Glutamatergic neuron (in vitro differentiated cells): Measurements from ENCODE around the gene RMND5A. TPM values are rescaled to one million over a fixed set of nuclear protein-coding genes. Genes with fewer than 3 reads are reported as not detected.

Source experiments
- DNase-seq: peaks from one replicate; pipeline ENCODE4 v3.0.0; 2022
- H3K27ac Mint-ChIP-seq: one replicate; pipeline ENCODE4 v1.8.0; 2020; ENCODE audit warnings: mild to moderate bottlenecking, mixed read lengths, inconsistent platforms; ENCODE audit not compliant: unreplicated experiment
- H3K27me3 Mint-ChIP-seq: one replicate; pipeline ENCODE4 v1.8.0; 2020; ENCODE audit warnings: mild to moderate bottlenecking, moderate library complexity, mixed read lengths, inconsistent platforms; ENCODE audit not compliant: unreplicated experiment
- H3K36me3 Mint-ChIP-seq: one replicate; pipeline ENCODE4 v1.8.0; 2020; ENCODE audit warnings: mild to moderate bottlenecking, mixed read lengths, inconsistent platforms; ENCODE audit not compliant: unreplicated experiment
- H3K4me1 Mint-ChIP-seq: one replicate; pipeline ENCODE4 v1.8.0; 2020; ENCODE audit warnings: mild to moderate bottlenecking, low read depth, mixed read lengths, inconsistent platforms; ENCODE audit not compliant: unreplicated experiment
- H3K4me3 Mint-ChIP-seq: one replicate; pipeline ENCODE4 v1.8.0; 2020; ENCODE audit warnings: mild to moderate bottlenecking, mixed read lengths, inconsistent platforms; ENCODE audit not compliant: unreplicated experiment
- H3K9me3 Mint-ChIP-seq: one replicate; pipeline ENCODE4 v1.8.0; 2020; ENCODE audit warnings: mild to moderate bottlenecking, moderate library complexity, mixed read lengths, inconsistent platforms; ENCODE audit not compliant: unreplicated experiment
- CTCF ChIP-seq: fragments of 200-600 bp; sonication (generic); IDR thresholded peaks from one replicate; pipeline ENCODE4 v1.5.0; 2021; ENCODE audit not compliant: partially characterized antibody, unreplicated experiment
- total RNA-seq: library from RNA; stranded (reverse); fragmentation: NEBNext Ultra II Directional; extraction: Animal tissue kit (Norgen Biotek cat#: 25700); gene quantifications from one replicate; pipeline ENCODE4 v1.2.1, GENCODE V29; 2021; ENCODE audit not compliant: unreplicated experiment

RMND5A gene
- total RNA-seq, 1 donor from 2014 or later = 38.8 TPM

- DNase-seq = no peak
- H3K4me1 Mint-ChIP-seq = no peaks in the 10 kb centered on the region
- no peaks in the 10 kb centered on the region for H3K9me3 Mint-ChIP-seq
- H3K36me3 Mint-ChIP-seq = no peaks in the 10 kb centered on the region
- no peak overlapping the region for H3K4me3 Mint-ChIP-seq
- no peak for TF ChIP-seq CTCF
- no peak overlapping the region for H3K27ac Mint-ChIP-seq
- H3K27me3 Mint-ChIP-seq = peaks cover 3% of the 10 kb centered on the region
These were observed 105.7 kb downstream of the RMND5A start for GRCh38 chr2:86825693-86826381.

GRCh38 chr2:86826951-86827350 is 106.9 kb downstream of the RMND5A start:
- Mint-ChIP-seq H3K4me1 (no peaks in the 10 kb centered on the region), H3K27ac (no peak overlapping the region), H3K9me3 (no peaks in the 10 kb centered on the region), H3K4me3 (no peak overlapping the region), H3K27me3 (peaks cover 3% of the 10 kb centered on the region), H3K36me3 (no peaks in the 10 kb centered on the region)
- no peak for DNase-seq
- no peak for TF ChIP-seq CTCF

Other genes with a start within 250 kb of the RMND5A start
- 68.4 TPM for gene CHMP3, start 156.8 kb upstream of the RMND5A start, total RNA-seq
- gene RNF103, start 96.4 kb upstream of the RMND5A start, total RNA-seq = 25.2 TPM
- gene CD8A, start 70.6 kb downstream of the RMND5A start, total RNA-seq = 0.59 TPM
- not detected for gene CD8B, start 141.6 kb downstream of the RMND5A start, total RNA-seq
- gene RGPD1, start 221.8 kb downstream of the RMND5A start, total RNA-seq = 0.25 TPM